HUES48 (cell line): ENCODE data around the gene RAB27B.

ENCODE experiments used
- H3K27ac ChIP-seq: one replicate; pipeline ENCODE4 v1.7.0; 2013; ENCODE audit warnings: low read depth, low read length, inconsistent platforms
- H3K27me3 ChIP-seq: 2 replicates; pipeline ENCODE4 v1.6.1; 2013; ENCODE audit warnings: mild to moderate bottlenecking, low read length; ENCODE audit not compliant: control insufficient read depth, insufficient read depth
- H3K36me3 ChIP-seq: 2 replicates; pipeline ENCODE4 v1.6.1; 2013; ENCODE audit warnings: low read length; ENCODE audit not compliant: control insufficient read depth, insufficient read depth
- H3K4me1 ChIP-seq: 2 replicates; pipeline ENCODE4 v1.6.1; 2013; ENCODE audit warnings: mild to moderate bottlenecking, low read length; ENCODE audit not compliant: control insufficient read depth, insufficient read depth
- H3K4me3 ChIP-seq: 2 replicates; pipeline ENCODE4 v1.5.1; 2013; ENCODE audit warnings: mild to moderate bottlenecking, low read depth, low read length
- H3K9ac ChIP-seq: 2 replicates; pipeline ENCODE4 v1.6.1; 2013; ENCODE audit warnings: mild to moderate bottlenecking, low read depth, low read length, moderate library complexity
- H3K9me3 ChIP-seq: 2 replicates; pipeline ENCODE4 v1.6.1; 2013; ENCODE audit warnings: low read length; ENCODE audit not compliant: control insufficient read depth, insufficient read depth

RAB27B gene

GRCh38 chr18:54828281-54828881 lies at the start of gene RAB27B:
RAB27B (plus strand) TSS chr18:54828477; CDS start chr18:54877586, 49,109 bp downstream.
- H3K27me3 ChIP-seq = peaks cover 14% of the 10 kb centered on the region
- no peaks in the 10 kb centered on the region for H3K9me3 ChIP-seq
- peak within 1 kb of the TSS; percentile 17; the same call in 1 of the 2 replicates for H3K9ac ChIP-seq
- H3K36me3 ChIP-seq = no peaks in the 10 kb centered on the region
- H3K4me1 ChIP-seq = peaks cover 6% of the 10 kb centered on the region; the same call in 1 of the 2 replicates
- H3K27ac ChIP-seq = peak within 1 kb of the TSS; percentile 57
- peak within 1 kb of the TSS; percentile 68 for H3K4me3 ChIP-seq

- Histone ChIP-seq H3K4me3 (no peak overlapping the region), H3K4me1 (no peaks in the 10 kb centered on the region), H3K9me3 (no peaks in the 10 kb centered on the region), H3K27ac (no peak overlapping the region), H3K9ac (no peak overlapping the region), H3K27me3 (no peaks in the 10 kb centered on the region), H3K36me3 (no peaks in the 10 kb centered on the region)
Observed at GRCh38 chr18:54780285-54780861, 47.9 kb upstream of the RAB27B start.

GRCh38 chr18:54780970-54781369 lies 47.3 kb upstream of the RAB27B start:
- Histone ChIP-seq H3K4me3 (no peak overlapping the region), H3K27ac (no peak overlapping the region), H3K27me3 (no peaks in the 10 kb centered on the region), H3K36me3 (no peaks in the 10 kb centered on the region), H3K9ac (no peak overlapping the region), H3K4me1 (no peaks in the 10 kb centered on the region), H3K9me3 (no peaks in the 10 kb centered on the region)

DNA sequence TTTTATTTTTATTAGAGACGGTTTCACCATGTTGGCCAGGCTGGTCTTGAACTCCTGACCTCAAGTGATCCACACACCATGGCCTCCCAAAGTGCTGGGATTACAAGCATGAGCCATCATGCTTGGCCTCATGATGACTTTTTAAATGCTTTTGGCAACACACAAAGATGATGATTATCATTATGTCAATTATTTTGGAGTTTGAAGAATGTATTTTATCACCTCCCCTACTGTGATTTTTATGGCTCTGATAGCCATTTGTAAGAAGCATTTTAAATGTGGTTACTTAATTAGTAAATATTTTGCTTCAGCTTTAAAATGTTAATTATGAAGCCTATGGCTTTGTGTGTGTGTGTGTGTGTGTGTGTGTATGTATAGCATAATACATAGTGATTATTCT lies 45.1 kb upstream of the RAB27B start:
- no peak overlapping the region for H3K9ac ChIP-seq
- no peaks in the 10 kb centered on the region for H3K4me1 ChIP-seq
- H3K27ac ChIP-seq = no peak overlapping the region
- H3K27me3 ChIP-seq = no peaks in the 10 kb centered on the region
- no peaks in the 10 kb centered on the region for H3K9me3 ChIP-seq
- H3K36me3 ChIP-seq = no peaks in the 10 kb centered on the region
- H3K4me3 ChIP-seq = no peak overlapping the region

GRCh38 chr18:54786206-54786605 lies 42.1 kb upstream of the RAB27B start:
- Histone ChIP-seq H3K4me1 (no peaks in the 10 kb centered on the region), H3K27me3 (no peaks in the 10 kb centered on the region), H3K9me3 (no peaks in the 10 kb centered on the region), H3K36me3 (no peaks in the 10 kb centered on the region), H3K4me3 (no peak overlapping the region), H3K9ac (no peak overlapping the region), H3K27ac (no peak overlapping the region)

DNA sequence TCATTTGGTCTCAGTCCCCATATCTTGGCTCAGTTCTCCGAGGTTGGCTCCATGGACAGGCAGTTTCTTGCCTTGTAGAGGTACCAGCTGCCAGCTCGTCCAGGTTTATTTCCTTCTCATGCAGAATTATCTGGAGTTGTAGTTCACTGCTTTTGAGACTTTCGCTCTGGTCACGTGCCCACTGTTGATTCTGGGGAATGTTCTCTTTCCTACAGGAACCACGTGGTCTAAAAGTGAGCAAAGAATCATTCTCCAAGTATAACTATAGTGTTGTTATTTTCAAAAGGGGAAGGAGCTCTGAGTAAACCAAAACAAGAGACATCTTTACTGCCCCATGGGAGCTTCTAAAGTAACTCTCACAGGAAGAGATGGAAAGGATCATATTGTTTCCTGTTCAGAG lies 41.2 kb upstream of the RAB27B start:
- no peak overlapping the region for H3K27ac ChIP-seq

GRCh38 chr18:54787616-54788015 lies 40.7 kb upstream of the RAB27B start:
- H3K36me3 ChIP-seq = no peaks in the 10 kb centered on the region
- no peaks in the 10 kb centered on the region for H3K4me1 ChIP-seq
- H3K4me3 ChIP-seq = no peak overlapping the region
- no peak overlapping the region for H3K9ac ChIP-seq
- H3K27ac ChIP-seq = no peak overlapping the region
- H3K27me3 ChIP-seq = no peaks in the 10 kb centered on the region
- no peaks in the 10 kb centered on the region for H3K9me3 ChIP-seq

More for the DNA sequence above, 41.2 kb upstream of the RAB27B start:
- no peak overlapping the region for H3K9ac ChIP-seq
- no peaks in the 10 kb centered on the region for H3K9me3 ChIP-seq
- no peaks in the 10 kb centered on the region for H3K27me3 ChIP-seq
- no peaks in the 10 kb centered on the region for H3K36me3 ChIP-seq
- H3K4me1 ChIP-seq = no peaks in the 10 kb centered on the region
- H3K4me3 ChIP-seq = no peak overlapping the region

- Histone ChIP-seq H3K4me3 (no peak overlapping the region), H3K9me3 (no peaks in the 10 kb centered on the region), H3K4me1 (no peaks in the 10 kb centered on the region), H3K36me3 (no peaks in the 10 kb centered on the region), H3K27ac (no peak overlapping the region), H3K9ac (no peak overlapping the region), H3K27me3 (no peaks in the 10 kb centered on the region)
Observed at GRCh38 chr18:54790109-54790508, 38.2 kb upstream of the RAB27B start.

- Histone ChIP-seq H3K9me3 (no peaks in the 10 kb centered on the region), H3K27me3 (no peaks in the 10 kb centered on the region), H3K27ac (no peak overlapping the region), H3K36me3 (no peaks in the 10 kb centered on the region), H3K9ac (no peak overlapping the region), H3K4me3 (no peak overlapping the region), H3K4me1 (no peaks in the 10 kb centered on the region)
Observed at GRCh38 chr18:54791657-54792056, 36.6 kb upstream of the RAB27B start.

DNA sequence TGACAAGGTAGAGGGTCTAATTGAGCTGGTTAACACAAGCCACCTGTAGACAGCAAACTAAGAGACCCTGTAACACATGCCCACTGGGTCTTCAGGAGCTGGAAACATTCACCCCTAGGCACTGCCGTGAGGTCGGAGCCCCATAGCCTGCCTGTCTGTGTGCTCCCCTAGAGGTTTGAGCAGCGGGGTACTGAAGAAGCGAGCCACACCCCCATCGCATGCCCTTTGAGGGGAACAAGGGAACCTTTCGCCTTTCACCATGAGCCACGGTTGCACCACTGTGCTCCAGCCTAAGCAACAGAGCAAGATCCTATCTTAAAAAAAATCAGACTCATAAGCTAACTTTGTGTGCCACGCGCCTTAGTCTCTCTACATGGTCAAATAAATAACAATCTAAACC lies 36.2 kb upstream of the RAB27B start:
- Histone ChIP-seq H3K9me3 (no peaks in the 10 kb centered on the region), H3K4me1 (no peaks in the 10 kb centered on the region), H3K36me3 (no peaks in the 10 kb centered on the region), H3K9ac (no peak overlapping the region), H3K27ac (no peak overlapping the region), H3K4me3 (no peak overlapping the region), H3K27me3 (no peaks in the 10 kb centered on the region)

DNA sequence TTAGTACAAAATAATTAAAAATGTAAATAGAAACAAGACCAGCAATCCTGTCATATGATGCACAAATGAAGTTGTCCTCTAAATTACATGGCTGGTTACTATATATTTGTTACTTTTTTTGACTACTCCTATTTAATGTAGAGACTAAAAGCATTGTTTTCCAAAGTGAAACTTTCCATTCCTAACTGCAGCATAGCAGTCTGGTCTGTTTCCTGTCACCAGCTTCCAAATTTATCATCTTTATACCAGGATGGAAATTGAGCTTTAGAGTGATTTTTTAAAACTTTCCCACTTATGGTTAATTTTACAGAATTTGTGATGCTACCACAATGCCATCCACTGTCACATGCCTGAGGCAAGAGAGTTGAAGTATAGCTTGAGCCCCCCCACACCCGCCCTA lies 33.5 kb upstream of the RAB27B start:
- Histone ChIP-seq H3K9me3 (no peaks in the 10 kb centered on the region), H3K4me3 (no peak overlapping the region), H3K4me1 (no peaks in the 10 kb centered on the region), H3K27me3 (no peaks in the 10 kb centered on the region), H3K9ac (no peak overlapping the region), H3K27ac (no peak overlapping the region), H3K36me3 (no peaks in the 10 kb centered on the region)
